Measurements from ENCODE around the gene RPAP3. TPM values are rescaled to one million over a fixed set of nuclear protein-coding genes. Genes with fewer than 3 reads are reported as not detected.

RPAP3 gene
- total and polyA plus RNA-seq, 2 experiments from 2014 or later: 31.4 to 69.9 TPM

DNA sequence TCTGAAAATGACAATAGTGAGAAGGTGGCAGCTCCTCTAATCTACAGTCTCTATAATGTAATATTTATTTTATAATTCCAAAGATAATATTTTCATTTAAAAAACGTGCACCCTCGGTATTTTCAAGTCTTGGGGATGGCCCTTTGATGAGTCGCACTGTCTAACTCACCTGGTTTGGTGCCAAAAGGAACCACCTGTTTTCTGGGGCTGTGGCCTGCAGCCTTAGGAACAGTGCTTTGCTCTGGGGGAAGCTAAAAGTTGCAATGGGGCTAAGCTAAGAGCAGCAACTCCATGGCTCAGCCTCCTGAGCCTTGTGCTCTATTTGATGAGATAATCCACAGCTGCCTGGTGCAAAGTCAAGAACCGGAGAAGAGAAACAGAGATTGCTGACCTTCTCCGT lies 25.9 kb upstream of the RPAP3 start:
- Histone ChIP-seq H3K9me2 (ENCODE audit: insufficient read depth) (no peaks in the 10 kb centered on the region), H3K4me3 (no peak overlapping the region), H3K4me2 (no peak overlapping the region), H3F3A (replicated peaks; ENCODE audit: low read depth) (no peaks in the 10 kb centered on the region), H3K4me1 (ENCODE audit: insufficient read depth) (peaks cover 16% of the 10 kb centered on the region; the same call in 1 of the 2 replicates), H4K20me1 (replicated peaks; ENCODE audit: insufficient read depth) (no peaks in the 10 kb centered on the region), H3K27ac (ENCODE audit: low read depth) (no peak overlapping the region), H3K36me3 (ENCODE audit: insufficient read depth) (no peaks in the 10 kb centered on the region), H3K79me2 (replicated peaks; ENCODE audit: insufficient read depth) (no peaks in the 10 kb centered on the region), H2AFZ (no peak overlapping the region), H3K27me3 (ENCODE audit: insufficient read depth) (no peaks in the 10 kb centered on the region)
- Mint-ChIP-seq H3K27ac (no peak overlapping the region), H3K27me3 (ENCODE audit: insufficient read depth, low read depth, poor library complexity) (peaks cover 6% of the 10 kb centered on the region), H3K4me1 (peaks cover 19% of the 10 kb centered on the region), H3K36me3 (ENCODE audit: low read depth) (no peaks in the 10 kb centered on the region; the same call in 2 of the 3 replicates), H3K4me3 (no peak overlapping the region), H3K9me3 (no peaks in the 10 kb centered on the region)
- ATAC-seq: no peak
- no peak for TF ChIP-seq ZNF462 (CRISPR knock-in tag; IDR thresholded peaks at IDR 0.05)
- no peak for TF ChIP-seq JUNB (IDR thresholded peaks at IDR 0.05; ENCODE audit: unreplicated experiment)
- no peak for TF ChIP-seq ZNF114 (CRISPR knock-in tag; IDR thresholded peaks at IDR 0.05)
- TF ChIP-seq EZH2phosphoT487 (IDR thresholded peaks at IDR 0.05; ENCODE audit: unreplicated experiment): no peak
- no peak for TF ChIP-seq ZNF331 (CRISPR knock-in tag; IDR thresholded peaks at IDR 0.05; ENCODE audit: low read depth)
- no peak for TF ChIP-seq REST (IDR thresholded peaks at IDR 0.05; ENCODE audit: unreplicated experiment)
- no peak for TF ChIP-seq STAT1 (IDR thresholded peaks at IDR 0.05; ENCODE audit: unreplicated experiment)
- TF ChIP-seq CREB1 (CRISPR knock-in tag; IDR thresholded peaks at IDR 0.05; ENCODE audit: low read depth): no peak
- TF ChIP-seq EZH2 (IDR thresholded peaks at IDR 0.05; ENCODE audit: low read depth, unreplicated experiment): no peak
- TF ChIP-seq, protein P1, sequence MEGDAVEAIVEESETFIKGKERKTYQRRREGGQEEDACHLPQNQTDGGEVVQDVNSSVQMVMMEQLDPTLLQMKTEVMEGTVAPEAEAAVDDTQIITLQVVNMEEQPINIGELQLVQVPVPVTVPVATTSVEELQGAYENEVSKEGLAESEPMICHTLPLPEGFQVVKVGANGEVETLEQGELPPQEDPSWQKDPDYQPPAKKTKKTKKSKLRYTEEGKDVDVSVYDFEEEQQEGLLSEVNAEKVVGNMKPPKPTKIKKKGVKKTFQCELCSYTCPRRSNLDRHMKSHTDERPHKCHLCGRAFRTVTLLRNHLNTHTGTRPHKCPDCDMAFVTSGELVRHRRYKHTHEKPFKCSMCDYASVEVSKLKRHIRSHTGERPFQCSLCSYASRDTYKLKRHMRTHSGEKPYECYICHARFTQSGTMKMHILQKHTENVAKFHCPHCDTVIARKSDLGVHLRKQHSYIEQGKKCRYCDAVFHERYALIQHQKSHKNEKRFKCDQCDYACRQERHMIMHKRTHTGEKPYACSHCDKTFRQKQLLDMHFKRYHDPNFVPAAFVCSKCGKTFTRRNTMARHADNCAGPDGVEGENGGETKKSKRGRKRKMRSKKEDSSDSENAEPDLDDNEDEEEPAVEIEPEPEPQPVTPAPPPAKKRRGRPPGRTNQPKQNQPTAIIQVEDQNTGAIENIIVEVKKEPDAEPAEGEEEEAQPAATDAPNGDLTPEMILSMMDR (conservative IDR thresholded peaks at IDR 0.05; ENCODE audit: low read depth in 2 of 2): no peak
- TF ChIP-seq POLR2AphosphoS5 (IDR thresholded peaks at IDR 0.05; ENCODE audit: low read depth): no peak
- no peak for TF ChIP-seq NANOG (IDR thresholded peaks at IDR 0.05; ENCODE audit: borderline replicate concordance)
- TF ChIP-seq ETS1 (IDR thresholded peaks at IDR 0.05): no peak
- DNase-seq (ENCODE audit: low spot score): no peak

All from GM23338 (cell line).